ENCODE measurements around the gene ALKBH1.

DNA sequence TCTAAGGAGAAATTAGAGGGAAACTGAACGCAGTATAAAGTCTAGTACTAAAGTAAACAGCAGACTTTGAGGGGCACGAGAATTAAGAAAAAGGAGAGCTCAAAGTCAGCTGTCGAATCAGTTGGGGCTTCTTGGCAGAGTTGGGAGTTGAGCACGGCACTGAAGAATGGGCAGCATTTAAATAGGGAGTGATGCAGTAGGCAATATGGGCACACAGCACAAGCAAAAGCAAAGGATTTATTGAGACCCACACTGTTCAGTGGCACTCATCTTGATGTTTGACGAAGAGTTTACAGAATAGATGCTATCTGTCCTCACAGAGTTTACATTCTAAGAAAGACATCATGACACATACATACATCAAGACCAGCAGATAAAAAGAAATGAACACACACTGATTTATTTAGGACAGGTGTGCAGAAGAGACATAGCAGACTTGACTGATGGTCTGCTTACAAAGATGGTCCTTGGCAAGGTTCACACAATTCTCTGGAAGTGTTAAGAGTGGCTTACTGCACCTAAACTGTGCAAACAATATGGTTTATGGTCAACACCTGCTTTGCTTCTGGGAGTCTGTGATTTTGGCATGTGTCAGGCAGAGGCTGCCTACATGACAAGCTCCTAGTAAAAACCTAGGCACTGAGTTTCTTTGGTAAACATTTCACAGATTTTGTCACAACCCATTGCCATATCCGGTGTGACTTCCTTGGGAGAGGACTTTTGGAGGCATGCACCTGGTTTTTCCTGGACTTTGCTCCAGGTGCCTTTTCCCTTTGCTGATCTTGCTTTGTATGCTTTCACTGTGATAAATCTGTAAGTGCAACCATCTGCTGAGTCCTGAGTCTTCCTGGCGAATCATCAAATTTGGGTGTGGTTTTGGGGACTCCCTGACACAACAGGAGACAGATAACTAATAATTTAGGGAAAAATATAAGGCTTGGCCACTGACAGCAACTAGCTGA lies 26.3 kb downstream of the ALKBH1 start:
- TF ChIP-seq CTCF (IDR thresholded peaks at IDR 0.05; ENCODE audit: borderline replicate concordance, extremely low read depth, low read length, poor library complexity, severe bottlenecking) (no peak), EZH2 (IDR thresholded peaks at IDR 0.05; ENCODE audit: borderline replicate concordance, low read depth, low read length, severe bottlenecking) (no peak)

All from DND-41 (cell line).